ENCODE results near the gene LPP. TPM values are rescaled to one million over a fixed set of nuclear protein-coding genes. Genes with fewer than 3 reads are reported as not detected.

The LPP gene
- total and polyA plus RNA-seq, 9 of the 15 experiments (the other 6 are each of a cell fraction or from before 2014, with no cell fraction given): 0.07 to 0.18 TPM; not detected in 7

DNA sequence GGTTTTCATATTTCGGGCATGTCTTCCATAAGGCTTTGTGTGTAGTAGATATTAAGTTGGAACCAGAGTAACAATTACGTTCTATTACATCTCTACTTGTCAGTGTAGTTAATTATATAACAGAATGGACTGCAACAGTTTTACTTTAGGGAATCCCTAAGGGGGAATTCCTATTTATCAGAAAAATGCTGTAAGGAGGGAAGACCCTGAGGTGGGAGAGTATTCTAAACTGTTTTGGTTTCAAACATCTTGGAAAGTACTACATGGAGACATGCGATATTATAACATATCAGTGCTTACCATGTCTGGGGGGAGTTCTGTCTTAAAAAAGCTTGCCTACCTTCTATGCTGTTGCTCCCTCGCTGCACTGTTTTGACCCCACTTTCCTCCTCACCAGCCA lies 238.1 kb downstream of the LPP start:
- no peak for TF ChIP-seq NONO (IDR thresholded peaks at IDR 0.05; ENCODE audit: low read depth in 2 of 2, low read length in 1 of 2)
- TF ChIP-seq ILK (tag; IDR thresholded peaks at IDR 0.05; ENCODE audit: borderline replicate concordance, low read depth): no peak
- TF ChIP-seq ZNF174 (CRISPR knock-in tag; IDR thresholded peaks at IDR 0.05): no peak
- no peak for TF ChIP-seq CHD4 (IDR thresholded peaks at IDR 0.05; ENCODE audit: insufficient read depth, insufficient replicate concordance, low read depth, low read length, poor library complexity, severe bottlenecking)
- TF ChIP-seq BRF2 (IDR thresholded peaks at IDR 0.05; ENCODE audit: borderline replicate concordance, insufficient read depth, insufficient read length): no peak
- TF ChIP-seq, protein P1, sequence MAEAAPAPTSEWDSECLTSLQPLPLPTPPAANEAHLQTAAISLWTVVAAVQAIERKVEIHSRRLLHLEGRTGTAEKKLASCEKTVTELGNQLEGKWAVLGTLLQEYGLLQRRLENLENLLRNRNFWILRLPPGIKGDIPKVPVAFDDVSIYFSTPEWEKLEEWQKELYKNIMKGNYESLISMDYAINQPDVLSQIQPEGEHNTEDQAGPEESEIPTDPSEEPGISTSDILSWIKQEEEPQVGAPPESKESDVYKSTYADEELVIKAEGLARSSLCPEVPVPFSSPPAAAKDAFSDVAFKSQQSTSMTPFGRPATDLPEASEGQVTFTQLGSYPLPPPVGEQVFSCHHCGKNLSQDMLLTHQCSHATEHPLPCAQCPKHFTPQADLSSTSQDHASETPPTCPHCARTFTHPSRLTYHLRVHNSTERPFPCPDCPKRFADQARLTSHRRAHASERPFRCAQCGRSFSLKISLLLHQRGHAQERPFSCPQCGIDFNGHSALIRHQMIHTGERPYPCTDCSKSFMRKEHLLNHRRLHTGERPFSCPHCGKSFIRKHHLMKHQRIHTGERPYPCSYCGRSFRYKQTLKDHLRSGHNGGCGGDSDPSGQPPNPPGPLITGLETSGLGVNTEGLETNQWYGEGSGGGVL (CRISPR knock-in tag; IDR thresholded peaks at IDR 0.05): no peak
- no peak for TF ChIP-seq ZSCAN29 (IDR thresholded peaks at IDR 0.05)
- no peak for TF ChIP-seq CHD1 (IDR thresholded peaks at IDR 0.05; ENCODE audit: low read length)
- no peak for TF ChIP-seq PTBP1 (IDR thresholded peaks at IDR 0.05; ENCODE audit: low read depth, low read length)
- no peak for TF ChIP-seq CREB1 (IDR thresholded peaks at IDR 0.05)
- no peak for TF ChIP-seq CREB1 (CRISPR knock-in tag; IDR thresholded peaks at IDR 0.05)
- TF ChIP-seq ZNF140 (CRISPR knock-in tag; IDR thresholded peaks at IDR 0.05): no peak
- no peak for TF ChIP-seq ZBTB8A (IDR thresholded peaks at IDR 0.05; ENCODE audit: partially characterized antibody)
- in situ Hi-C loops (cut with MboI): no loop called here
- no peak overlapping the region for H3K4me3 ChIP-seq
- H3K36me3 ChIP-seq (ENCODE audit: control insufficient read depth, insufficient read depth, low read length): no peaks in the 10 kb centered on the region
- BruUV-seq (replicated peaks): no TSS peak
- 2% methylated on average over 4 of the region's 4 CpGs for WGBS (ENCODE audit: insufficient coverage, low coverage, missing lambda C conversion rate)
- H3K27me3 ChIP-seq (ENCODE audit: control insufficient read depth in 2 of 2, insufficient read depth in 2 of 2, low read length in 2 of 2): no peaks in the 10 kb centered on the region
- no peak overlapping the region for H3K4me2 ChIP-seq (ENCODE audit: insufficient read depth, low read length)
- no peaks in the 10 kb centered on the region for H3K79me2 ChIP-seq (ENCODE audit: control insufficient read depth, insufficient read depth, low read length)
- no peaks in the 10 kb centered on the region for H3K4me1 ChIP-seq (replicated peaks in 1 of 2; ENCODE audit: control insufficient read depth in 2 of 2, insufficient read depth in 2 of 2, low read length in 2 of 2)
- H4K20me1 ChIP-seq (replicated peaks; ENCODE audit: control insufficient read depth, insufficient read depth, low read length): no peaks in the 10 kb centered on the region
- ATAC-seq: no peak
- no peak for FAIRE-seq
- no peak overlapping the region for H3K9ac ChIP-seq (ENCODE audit: insufficient read depth in 1 of 2, low read depth in 2 of 2, low read length in 2 of 2)
- CTCF ChIA-PET (ENCODE audit: low intra/inter-chr PET ratio): no interaction called here
- intact Hi-C loops (cut with micrococcal nuclease): no loop called here
- DNase-seq (ENCODE audit: extremely low read depth in 1 of 4, low spot score in 3 of 4): no peak
- no peak overlapping the region for H2AFZ ChIP-seq (ENCODE audit: low read depth, low read length)
- POLR2A ChIA-PET: no interaction called here
- no peak overlapping the region for H3K27ac ChIP-seq (ENCODE audit: extremely low read depth, low read depth, low read length)
- no peaks in the 10 kb centered on the region for H3K9me3 ChIP-seq (replicated peaks; ENCODE audit: control insufficient read depth, insufficient read depth, low read depth, low read length)
- no peaks in the 10 kb centered on the region for H3K9me1 ChIP-seq (ENCODE audit: control insufficient read depth, insufficient read depth, low read length)

Measured in K562 (cell line).